MM.1S (cell line): ENCODE results near the gene PAEP.

Source experiments
- DNase-seq: peaks from one replicate; pipeline ENCODE4 v3.0.0-alpha.2; 2015
- H2AFZ ChIP-seq: fragments of 300-600 bp; sonication (generic); 2 replicates; pipeline ENCODE4 v1.6.0; 2016; ENCODE audit warnings: antibody characterized with exemption, low read length
- H3F3A ChIP-seq: fragments of 300-600 bp; sonication (generic); 2 replicates; pipeline ENCODE4 v1.6.1; 2016; ENCODE audit warnings: mild to moderate bottlenecking, antibody characterized with exemption, low read length, moderate library complexity, mixed read lengths; ENCODE audit not compliant: insufficient read depth
- H3K27ac ChIP-seq: fragments of 300-600 bp; sonication (generic); 2 replicates; pipeline ENCODE4 v1.5.1; 2016; ENCODE audit warnings: mild to moderate bottlenecking, low read length
- H3K27me3 ChIP-seq: fragments of 300-600 bp; sonication (generic); replicated peaks from 2 replicates; pipeline ENCODE4 v1.6.0; 2016; ENCODE audit warnings: low read length; ENCODE audit not compliant: insufficient read depth
- H3K36me3 ChIP-seq: fragments of 300-600 bp; sonication (generic); replicated peaks from 2 replicates; pipeline ENCODE4 v1.6.1; 2016; ENCODE audit warnings: mild to moderate bottlenecking, low read length, mixed read lengths; ENCODE audit not compliant: insufficient read depth
- H3K4me1 ChIP-seq: fragments of 300-600 bp; sonication (generic); 2 replicates; pipeline ENCODE4 v1.6.1; 2016; ENCODE audit warnings: low read length, mixed read lengths
- H3K4me2 ChIP-seq: fragments of 300-600 bp; sonication (generic); 2 replicates; pipeline ENCODE4 v1.6.0; 2016; ENCODE audit warnings: low read depth, low read length
- H3K4me3 ChIP-seq: fragments of 300-600 bp; sonication (generic); 2 replicates; pipeline ENCODE4 v1.5.1; 2016; ENCODE audit warnings: low read length, mixed read lengths
- H3K79me2 ChIP-seq: fragments of 300-600 bp; sonication (generic); 2 replicates; pipeline ENCODE4 v1.6.1; 2016; ENCODE audit warnings: mixed run types, low read length, mixed read lengths
- H3K9ac ChIP-seq: fragments of 300-600 bp; sonication (generic); 2 replicates; pipeline ENCODE4 v1.6.1; 2016; ENCODE audit warnings: low read length, mixed read lengths
- H3K9me2 ChIP-seq: fragments of 300-600 bp; sonication (generic); replicated peaks from 2 replicates; pipeline ENCODE4 v1.6.1; 2016; ENCODE audit warnings: mild to moderate bottlenecking, low read length, mixed read lengths; ENCODE audit not compliant: insufficient read depth
- H3K9me3 ChIP-seq: fragments of 300-600 bp; sonication (generic); replicated peaks from 2 replicates; pipeline ENCODE4 v1.6.1; 2016; ENCODE audit warnings: mild to moderate bottlenecking, low read length, mixed read lengths; ENCODE audit not compliant: insufficient read depth
- H4K20me1 ChIP-seq: fragments of 300-600 bp; sonication (generic); 2 replicates; pipeline ENCODE4 v1.6.1; 2016; ENCODE audit warnings: mild to moderate bottlenecking, low read length, moderate library complexity, mixed read lengths; ENCODE audit not compliant: insufficient read depth
- EZH2 ChIP-seq: fragments of 300-600 bp; sonication (generic); optimal IDR thresholded peaks from 2 replicates; pipeline ENCODE3; 2017; ENCODE audit warnings: low read depth, mild to moderate bottlenecking, antibody characterized with exemption, low read length, mixed read lengths
- EZH2phosphoT487 ChIP-seq: fragments of 300-600 bp; sonication (generic); IDR thresholded peaks from 2 replicates; pipeline ENCODE4 v1.6.1; 2018; ENCODE audit warnings: antibody characterized with exemption, low read length
- TF ChIP-seq, protein P1 (sequence below): fragments of 300-600 bp; sonication (generic); IDR thresholded peaks from 2 replicates; pipeline ENCODE4 v1.5.1; 2016; ENCODE audit warnings: antibody characterized with exemption, low read length, mixed read lengths

PAEP gene

DNA sequence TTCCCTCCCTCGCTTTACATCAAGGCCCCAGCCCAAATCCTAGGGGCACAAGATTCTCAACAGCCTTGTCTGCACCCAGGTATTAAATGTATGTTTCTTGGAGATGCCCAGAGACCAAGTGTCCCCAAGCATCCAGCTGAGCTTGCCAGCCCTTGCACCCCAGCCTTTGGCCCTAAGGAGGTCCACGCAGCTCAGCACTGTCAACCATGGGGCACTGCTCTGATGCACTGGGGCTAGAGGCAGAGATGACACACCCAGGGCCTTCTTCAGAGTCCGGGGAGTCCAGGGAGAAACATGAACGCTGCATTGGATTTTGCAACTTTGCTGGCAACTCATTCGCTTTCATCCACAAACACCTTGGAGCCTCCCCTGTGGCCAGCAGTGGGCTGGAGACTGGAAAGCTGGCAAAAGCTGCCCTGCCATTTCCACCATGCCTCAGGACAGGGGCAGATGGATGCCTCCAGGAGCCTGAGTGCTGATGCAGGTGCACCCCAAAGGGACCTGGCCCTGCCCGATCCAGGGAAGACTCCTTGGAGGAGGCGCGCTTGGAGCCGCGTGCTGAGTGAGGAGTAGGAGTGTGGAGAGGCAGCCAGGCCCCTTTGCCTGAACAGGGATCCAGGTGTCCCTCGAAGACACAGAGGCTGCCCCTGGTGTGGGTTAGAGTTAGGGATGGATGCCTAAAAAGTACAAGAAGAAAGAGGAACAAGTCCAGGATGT is 19.3 kb downstream of the PAEP start:
- Histone ChIP-seq H3K4me3 (no peak overlapping the region; the same call in 1 of the 2 replicates), H3K27me3 (no peaks in the 10 kb centered on the region)
- no peak for TF ChIP-seq EZH2phosphoT487

DNA sequence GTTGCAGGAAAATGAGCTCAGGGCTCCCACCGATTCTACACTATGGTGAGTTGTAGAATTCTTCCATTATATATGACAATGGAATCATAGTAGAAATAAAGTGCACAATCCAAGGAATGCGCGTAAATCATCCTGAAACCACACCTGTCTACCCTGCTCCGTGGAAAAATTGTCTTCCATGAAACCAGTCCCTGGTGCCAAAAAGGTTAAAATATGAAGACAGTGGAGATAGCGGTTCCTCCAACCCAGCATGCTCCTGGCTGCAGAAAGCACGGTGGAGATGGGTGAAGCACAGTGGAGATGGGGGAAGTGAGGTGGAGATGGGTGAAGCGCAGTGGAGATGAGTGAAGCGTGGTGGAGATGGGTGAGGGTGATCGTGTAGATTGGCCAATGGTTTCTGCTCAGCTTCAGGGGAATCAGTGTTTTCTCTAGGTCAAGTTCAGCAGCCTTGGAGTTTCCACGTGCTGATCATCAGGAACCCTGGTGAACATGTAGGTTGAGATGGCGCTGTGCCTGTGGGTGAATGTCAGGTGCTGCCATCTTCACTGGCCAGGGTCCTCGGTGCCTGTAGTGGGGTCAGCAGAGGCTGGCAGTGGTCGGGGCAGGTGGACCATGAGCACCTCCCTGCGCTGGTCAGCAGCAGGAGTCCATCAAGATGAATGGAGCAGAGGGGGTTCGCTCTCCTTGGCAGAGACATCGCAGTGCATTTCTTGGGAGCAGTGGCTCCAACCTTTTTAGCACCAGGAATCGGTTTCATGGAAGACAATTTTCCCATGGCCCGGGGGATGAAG is 20.3 kb downstream of the PAEP start:
- H3K9ac ChIP-seq, result no peak overlapping the region
- no peaks in the 10 kb centered on the region for H3K9me3 ChIP-seq

More for the DNA sequence above, 19.3 kb downstream of the PAEP start:
- Histone ChIP-seq H3K4me2 (peak overlapping the region; percentile 63), H3K9ac (peak overlapping the region; percentile 19; the same call in 1 of the 2 replicates), H3K9me3 (no peaks in the 10 kb centered on the region), H4K20me1 (no peaks in the 10 kb centered on the region), H3K27ac (peak overlapping the region; percentile 90), H2AFZ (peak overlapping the region; percentile 7; the same call in 1 of the 2 replicates), H3K79me2 (no peaks in the 10 kb centered on the region), H3K9me2 (no peaks in the 10 kb centered on the region), H3F3A (peaks cover 22% of the 10 kb centered on the region), H3K4me1 (peaks cover 26% of the 10 kb centered on the region), H3K36me3 (no peaks in the 10 kb centered on the region)
- DNase-seq, result no peak

DNA sequence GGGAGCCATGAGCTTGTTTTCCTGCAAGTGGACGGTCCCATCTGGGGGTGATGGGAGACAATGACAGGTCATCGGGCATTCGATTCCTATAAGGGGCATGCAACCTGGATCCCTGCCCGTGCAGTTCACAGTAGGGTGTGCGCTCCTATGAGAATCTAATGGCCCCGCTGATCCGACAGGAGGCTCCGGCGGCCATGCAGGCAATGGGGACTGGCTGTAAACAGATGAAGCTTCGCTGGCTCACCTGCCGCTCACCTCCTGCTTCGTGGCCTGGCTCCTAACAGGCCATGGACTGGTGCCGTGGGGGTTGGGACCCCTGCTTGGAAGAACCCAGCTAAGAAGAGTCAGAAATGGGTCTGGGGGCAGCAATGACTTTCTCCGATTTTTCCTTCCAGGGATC is 21.0 kb downstream of the PAEP start:
- Histone ChIP-seq H3K4me3 (no peak overlapping the region), H3K9me2 (no peaks in the 10 kb centered on the region), H3K27me3 (no peaks in the 10 kb centered on the region), H3K4me2 (no peak overlapping the region), H3K4me1 (peaks cover 26% of the 10 kb centered on the region), H4K20me1 (no peaks in the 10 kb centered on the region), H3K9me3 (no peaks in the 10 kb centered on the region), H2AFZ (no peak overlapping the region), H3K9ac (no peak overlapping the region), H3F3A (peaks cover 22% of the 10 kb centered on the region), H3K27ac (no peak overlapping the region), H3K36me3 (no peaks in the 10 kb centered on the region), H3K79me2 (no peaks in the 10 kb centered on the region)
- TF ChIP-seq EZH2 (no peak), EZH2phosphoT487 (no peak)
- TF ChIP-seq, protein P1, sequence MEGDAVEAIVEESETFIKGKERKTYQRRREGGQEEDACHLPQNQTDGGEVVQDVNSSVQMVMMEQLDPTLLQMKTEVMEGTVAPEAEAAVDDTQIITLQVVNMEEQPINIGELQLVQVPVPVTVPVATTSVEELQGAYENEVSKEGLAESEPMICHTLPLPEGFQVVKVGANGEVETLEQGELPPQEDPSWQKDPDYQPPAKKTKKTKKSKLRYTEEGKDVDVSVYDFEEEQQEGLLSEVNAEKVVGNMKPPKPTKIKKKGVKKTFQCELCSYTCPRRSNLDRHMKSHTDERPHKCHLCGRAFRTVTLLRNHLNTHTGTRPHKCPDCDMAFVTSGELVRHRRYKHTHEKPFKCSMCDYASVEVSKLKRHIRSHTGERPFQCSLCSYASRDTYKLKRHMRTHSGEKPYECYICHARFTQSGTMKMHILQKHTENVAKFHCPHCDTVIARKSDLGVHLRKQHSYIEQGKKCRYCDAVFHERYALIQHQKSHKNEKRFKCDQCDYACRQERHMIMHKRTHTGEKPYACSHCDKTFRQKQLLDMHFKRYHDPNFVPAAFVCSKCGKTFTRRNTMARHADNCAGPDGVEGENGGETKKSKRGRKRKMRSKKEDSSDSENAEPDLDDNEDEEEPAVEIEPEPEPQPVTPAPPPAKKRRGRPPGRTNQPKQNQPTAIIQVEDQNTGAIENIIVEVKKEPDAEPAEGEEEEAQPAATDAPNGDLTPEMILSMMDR, result no peak
- no peak for DNase-seq

More for the DNA sequence above, 20.3 kb downstream of the PAEP start:
- no peaks in the 10 kb centered on the region for H3K9me2 ChIP-seq
- no peak overlapping the region for H3K27ac ChIP-seq
- H4K20me1 ChIP-seq, result no peaks in the 10 kb centered on the region
- no peaks in the 10 kb centered on the region for H3K27me3 ChIP-seq
- TF ChIP-seq EZH2 (no peak), EZH2phosphoT487 (no peak)
- TF ChIP-seq, protein P1, result no peak
- H3K4me2 ChIP-seq, result no peak overlapping the region
- H3F3A ChIP-seq, result peaks cover 22% of the 10 kb centered on the region
- DNase-seq, result no peak
- no peaks in the 10 kb centered on the region for H3K79me2 ChIP-seq
- no peak overlapping the region for H3K4me3 ChIP-seq
- H3K36me3 ChIP-seq, result no peaks in the 10 kb centered on the region
- no peak overlapping the region for H2AFZ ChIP-seq
- peaks cover 26% of the 10 kb centered on the region for H3K4me1 ChIP-seq
